Psoas muscle (tissue), 8 donors: ENCODE data around the gene ARAP2. TPM values are rescaled to one million over a fixed set of nuclear protein-coding genes. Genes with fewer than 3 reads are reported as not detected.

Experiments used
- ATAC-seq, 4 donors: fragments of 200-7000 bp; cut with Tn5 transposase; one replicate each; pipeline ENCODE4 v1.9.1; 2020; ENCODE audit warnings: moderate library complexity in 3 of 4, mild to moderate bottlenecking in 2 of 4
- DNase-seq, 2 donors: peaks; one replicate each; pipeline ENCODE4 v3.0.0-alpha.2; 2020
- H3K27ac ChIP-seq: fragments of 200-600 bp; one replicate; pipeline ENCODE4 v1.8.0; 2022
- H3K27me3 ChIP-seq, 3 donors: fragments of 200-600 bp in 1 of 3; one replicate each; pipeline versions ENCODE4 v1.6.1 to v1.8.0; 2013 to 2022; ENCODE audit warnings: low read length in 2 of 3, mild to moderate bottlenecking in 2 of 3, moderate library complexity in 1 of 3; ENCODE audit not compliant: insufficient read depth in 3 of 3
- H3K36me3 ChIP-seq, 2 donors: fragments of 200-600 bp in 1 of 2; one replicate each; pipeline versions ENCODE4 v1.6.1 to v1.8.0; 2013 to 2022; ENCODE audit warnings: low read depth in 1 of 2, mild to moderate bottlenecking in 1 of 2, moderate library complexity in 1 of 2; ENCODE audit not compliant: insufficient read depth in 1 of 2
- H3K4me1 ChIP-seq: fragments of 200-600 bp; one replicate; pipeline ENCODE4 v1.8.0; 2022
- H3K4me3 ChIP-seq: fragments of 200-600 bp; one replicate; pipeline ENCODE4 v1.8.0; 2022; ENCODE audit warnings: mild to moderate bottlenecking
- H3K9me3 ChIP-seq: fragments of 200-600 bp; one replicate; pipeline ENCODE4 v1.8.0; 2022
- CTCF ChIP-seq: fragments of 200-600 bp; IDR thresholded peaks from one replicate; pipeline ENCODE4 v1.8.0; 2022; ENCODE audit warnings: antibody characterized with exemption
- WGBS, 3 donors: extraction: QIAGEN DNeasy Blood & Tissue Kit; methylation state at CpG; one replicate each; pipeline versions ENCODE4 v1.1.6 to v1.1.7; 2013; 5-methylcytosine and 5-hydroxymethylcytosine counted together
- intact Hi-C, 2 donors: fragments of 100-400 bp; cut with DNase I; formaldehyde crosslinking; loops; one replicate each; pipeline versions ENCODE4 v1.11.0 to v1.14.2; 2022
- polyA plus RNA-seq, 3 donors: library from polyadenylated mRNA; stranded (reverse); fragments of 200-250 nt; gene quantifications; one replicate each; pipeline ENCODE4 v1.2.3, GENCODE V29; 2013
- total RNA-seq, 4 donors: library from RNA; stranded (reverse); fragmentation: NEBNext Ultra II Directional in 2 of 4; extraction: Animal tissue kit (Norgen Biotek cat#: 25700) in 2 of 4; gene quantifications; one replicate each; pipeline versions ENCODE4 v1.2.1 to v1.2.4, GENCODE V29; 2021 to 2023
- donor health status: healthy with polysubstance abuse.
- donor health status: DM: no; HTN: no; CAD: no; lungs with moderate emphysema.
- donor health status: Bipolar disorder and iron deficiency.
- donor health status: healthy.
- donor health status: DM: yes; HTN: yes; CAD: no.
- donor health status: DM: no; HTN: no; CAD: no.
- donor health status: DM: no; HTN: no; CAD: no.
- donor health status: DM: yes; HTN: yes; CAD: no.

Gene ARAP2
- total and polyA plus RNA-seq, 7 donors = 0.11 to 2.7 (median 1.4) TPM

GRCh38 chr4:36138220-36138619, 106.1 kb downstream of the ARAP2 start:
- intact Hi-C loops = no loop called here
- TF ChIP-seq CTCF = no peak
- Histone ChIP-seq H3K36me3 (no peaks in the 10 kb centered on the region), H3K27ac (no peak overlapping the region), H3K9me3 (no peaks in the 10 kb centered on the region), H3K4me3 (no peak overlapping the region), H3K4me1 (no peaks in the 10 kb centered on the region), H3K27me3 (no peaks in the 10 kb centered on the region)
- ATAC-seq (no peak), DNase-seq (no peak)

- H3K4me3 ChIP-seq = no peak overlapping the region
- no peak for TF ChIP-seq CTCF
- no peaks in the 10 kb centered on the region for H3K9me3 ChIP-seq
- H3K36me3 ChIP-seq = no peaks in the 10 kb centered on the region
- H3K27ac ChIP-seq = no peak overlapping the region
- 65 to 69% (median 69%) methylated on average over 4 of the region's 4 CpGs for WGBS, 3 donors
- intact Hi-C loops = no loop called here
- no peaks in the 10 kb centered on the region for H3K27me3 ChIP-seq
- DNase-seq (no peak), ATAC-seq (no peak)
- no peaks in the 10 kb centered on the region for H3K4me1 ChIP-seq
Measured at GRCh38 chr4:36137336-36137735, 107.0 kb downstream of the ARAP2 start.

- H3K4me1 ChIP-seq = no peaks in the 10 kb centered on the region
- no peak overlapping the region for H3K27ac ChIP-seq
- ATAC-seq (no peak), DNase-seq (no peak)
- H3K9me3 ChIP-seq = no peaks in the 10 kb centered on the region
- H3K27me3 ChIP-seq = peaks cover 0 to 2% (median 0%) of the 10 kb centered on the region in 3 donors
- no peak for TF ChIP-seq CTCF
- intact Hi-C loops = no loop called here
- no peak overlapping the region for H3K4me3 ChIP-seq
- no peaks in the 10 kb centered on the region for H3K36me3 ChIP-seq
- 89 to 91% (median 89%) methylated on average over 3 of the region's 3 CpGs for WGBS, 3 donors
Measured at GRCh38 chr4:36133658-36134057, 110.7 kb downstream of the ARAP2 start.

- Histone ChIP-seq H3K4me3 (no peak overlapping the region), H3K4me1 (no peaks in the 10 kb centered on the region), H3K27me3 (peaks cover 0 to 2% (median 0%) of the 10 kb centered on the region in 3 donors), H3K27ac (no peak overlapping the region), H3K36me3 (no peaks in the 10 kb centered on the region), H3K9me3 (no peaks in the 10 kb centered on the region)
- 26 to 31% (median 27%) methylated on average over 2 of the region's 2 CpGs for WGBS, 3 donors
- DNase-seq = no peak
- intact Hi-C loops = no loop called here
- ATAC-seq = no peak
- TF ChIP-seq CTCF = no peak
Measured at GRCh38 chr4:36133086-36133485, 111.2 kb downstream of the ARAP2 start.

- no peak for TF ChIP-seq CTCF
- Histone ChIP-seq H3K4me3 (no peak overlapping the region), H3K27me3 (peaks cover 0 to 2% (median 0%) of the 10 kb centered on the region in 3 donors), H3K27ac (no peak overlapping the region), H3K4me1 (no peaks in the 10 kb centered on the region), H3K36me3 (no peaks in the 10 kb centered on the region), H3K9me3 (no peaks in the 10 kb centered on the region)
- DNase-seq (no peak), ATAC-seq (no peak)
- intact Hi-C loops = no loop called here
- WGBS, 3 donors = 89 to 94% (median 93%) methylated on average over 3 of the region's 3 CpGs
Measured at GRCh38 chr4:36130641-36131040, 113.7 kb downstream of the ARAP2 start.
